Liver (tissue), 9 donors: Measurements from ENCODE around the gene SLC25A1. TPM values are rescaled to one million over a fixed set of nuclear protein-coding genes. Genes with fewer than 3 reads are reported as not detected.

Experiments
- DNase-seq: peaks from one replicate; pipeline ENCODE4 v3.0.0-alpha.2; 2017; ENCODE audit warnings: low spot score
- H3K27ac ChIP-seq, 2 donors: one replicate each; pipeline ENCODE4 v1.7.0; 2013; ENCODE audit warnings: inconsistent platforms in 2 of 2, low read length in 2 of 2, control low read depth in 1 of 2, low read depth in 1 of 2, mild to moderate bottlenecking in 1 of 2
- H3K27me3 ChIP-seq, 4 donors: one replicate each; pipeline versions ENCODE4 v1.6.1 to v1.7.0; 2013; ENCODE audit warnings: low read length in 3 of 4, inconsistent platforms in 1 of 4, mild to moderate bottlenecking in 1 of 4, moderate library complexity in 1 of 4; ENCODE audit not compliant: control insufficient read depth in 4 of 4, insufficient read depth in 4 of 4
- H3K36me3 ChIP-seq, 4 donors: one replicate each; pipeline versions ENCODE4 v1.6.1 to v1.7.0; 2013; ENCODE audit warnings: low read length in 3 of 4, mild to moderate bottlenecking in 3 of 4, low read depth in 1 of 4, moderate library complexity in 1 of 4; ENCODE audit not compliant: control insufficient read depth in 4 of 4, insufficient read depth in 3 of 4
- H3K4me1 ChIP-seq, 4 donors: one replicate each; pipeline versions ENCODE4 v1.6.1 to v1.7.0; 2013; ENCODE audit warnings: low read length in 3 of 4, mild to moderate bottlenecking in 3 of 4, moderate library complexity in 1 of 4; ENCODE audit not compliant: control insufficient read depth in 4 of 4, insufficient read depth in 4 of 4
- H3K4me3 ChIP-seq, 3 donors: one replicate each; pipeline versions ENCODE4 v1.6.1 to v1.7.0; 2013; ENCODE audit warnings: low read length in 3 of 3, control low read depth in 1 of 3, low read depth in 1 of 3, mild to moderate bottlenecking in 1 of 3
- H3K9ac ChIP-seq, 2 donors: one replicate each; pipeline ENCODE4 v1.7.0; 2013; ENCODE audit warnings: low read length in 2 of 2, mild to moderate bottlenecking in 2 of 2, moderate library complexity in 2 of 2, control low read depth in 1 of 2, low read depth in 1 of 2
- H3K9me3 ChIP-seq, 4 donors: one replicate each; pipeline versions ENCODE4 v1.6.1 to v1.7.0; 2013; ENCODE audit warnings: low read length in 3 of 4; ENCODE audit not compliant: control insufficient read depth in 4 of 4
- EGR1 ChIP-seq, 2 donors: IDR thresholded peaks; 2 replicates each; pipeline ENCODE4 v1.6.1; 2016 to 2018; ENCODE audit warnings: antibody characterized with exemption in 2 of 2, low read depth in 2 of 2
- FOXA1 ChIP-seq: IDR thresholded peaks from 2 replicates; pipeline ENCODE4 v1.6.1; 2016; ENCODE audit warnings: antibody characterized with exemption
- FOXA2 ChIP-seq: IDR thresholded peaks from 2 replicates; pipeline ENCODE4 v1.6.1; 2016; ENCODE audit warnings: antibody characterized with exemption
- GABPA ChIP-seq, 2 donors: IDR thresholded peaks in 1 of 2; conservative IDR thresholded peaks in 1 of 2; 2 replicates each; pipeline ENCODE4 v1.6.1; 2016; ENCODE audit warnings: antibody characterized with exemption in 2 of 2, mild to moderate bottlenecking in 1 of 2, moderate library complexity in 1 of 2
- HNF4A ChIP-seq, 2 donors: conservative IDR thresholded peaks; 2 replicates each; pipeline ENCODE4 v1.6.1; 2016; ENCODE audit warnings: antibody characterized with exemption in 2 of 2, mild to moderate bottlenecking in 2 of 2
- HNF4G ChIP-seq: IDR thresholded peaks from 2 replicates; pipeline ENCODE4 v1.6.1; 2016; ENCODE audit warnings: antibody characterized with exemption
- JUND ChIP-seq, 2 donors: IDR thresholded peaks; 2 replicates each; pipeline ENCODE4 v1.6.1; 2016; ENCODE audit warnings: antibody characterized with exemption in 2 of 2
- NR2F2 ChIP-seq: IDR thresholded peaks from 2 replicates; pipeline ENCODE4 v1.6.1; 2016; ENCODE audit warnings: antibody characterized with exemption
- RAD21 ChIP-seq, 2 donors: IDR thresholded peaks; 2 replicates each; pipeline ENCODE4 v1.6.1; 2016; ENCODE audit warnings: antibody characterized with exemption in 2 of 2, mild to moderate bottlenecking in 2 of 2
- RXRA ChIP-seq, 2 donors: IDR thresholded peaks; 2 replicates each; pipeline ENCODE4 v1.6.1; 2017 to 2018; ENCODE audit warnings: antibody characterized with exemption in 2 of 2, mild to moderate bottlenecking in 1 of 2
- SP1 ChIP-seq: IDR thresholded peaks from 2 replicates; pipeline ENCODE4 v1.6.1; 2018; ENCODE audit warnings: antibody characterized with exemption, mild to moderate bottlenecking
- TAF1 ChIP-seq: conservative IDR thresholded peaks from 2 replicates; pipeline ENCODE4 v1.6.1; 2016; ENCODE audit warnings: antibody characterized with exemption, mild to moderate bottlenecking
- YY1 ChIP-seq: IDR thresholded peaks from 2 replicates; pipeline ENCODE4 v1.6.1; 2016; ENCODE audit warnings: antibody characterized with exemption, mild to moderate bottlenecking
- WGBS: extraction: QIAGEN DNeasy Blood & Tissue Kit; methylation state at CpG from one replicate; pipeline ENCODE4 v1.1.7; 2013; 5-methylcytosine and 5-hydroxymethylcytosine counted together
- polyA plus RNA-seq, 2 donors: library from polyadenylated mRNA; stranded (reverse) in 1 of 2; unstranded in 1 of 2; fragments of 200-250 nt in 1 of 2; fragments of >200 nt in 1 of 2; fragmentation: Nextera tagmentation in 1 of 2; extraction: Ambion mirVana in 1 of 2; gene quantifications; one replicate each; pipeline versions ENCODE4 v1.2.1 to v1.2.3, GENCODE V29; 2013 to 2015
- total RNA-seq, 2 donors: library from RNA; depleted of rRNA; stranded (reverse); fragments of >200 nt; gene quantifications; one replicate each; pipeline ENCODE4 v1.2.3, GENCODE V29; 2014
- TF ChIP-seq, protein P1 (sequence below): fragments of 150-350 bp; IDR thresholded peaks from 2 replicates; pipeline ENCODE4 v1.5.1; 2017; ENCODE audit warnings: improper control_type of control experiment, low read depth, low read length; ENCODE audit not compliant: missing input control
- TF ChIP-seq, protein P2 (sequence below): IDR thresholded peaks from 2 replicates; pipeline ENCODE4 v1.6.1; 2016; ENCODE audit warnings: antibody characterized with exemption
- TF ChIP-seq, protein P3 (sequence below): IDR thresholded peaks from 2 replicates; pipeline ENCODE4 v1.6.1; 2016; ENCODE audit warnings: antibody characterized with exemption
- TF ChIP-seq, protein P4 (sequence below): IDR thresholded peaks from 2 replicates; pipeline ENCODE4 v1.6.1; 2016; ENCODE audit warnings: antibody characterized with exemption
- TF ChIP-seq, protein P5 (sequence below): IDR thresholded peaks from 2 replicates; pipeline ENCODE4 v1.6.1; 2016; ENCODE audit warnings: antibody characterized with exemption, mild to moderate bottlenecking
- donor health status: healthy.
- donor health status: healthy.
- donor health status: healthy.
- donor health status: healthy.
- donor health status: healthy.

The SLC25A1 gene
- total and polyA plus RNA-seq, 4 donors: 59.5 to 78.3 (median 73.9) TPM

DNA sequence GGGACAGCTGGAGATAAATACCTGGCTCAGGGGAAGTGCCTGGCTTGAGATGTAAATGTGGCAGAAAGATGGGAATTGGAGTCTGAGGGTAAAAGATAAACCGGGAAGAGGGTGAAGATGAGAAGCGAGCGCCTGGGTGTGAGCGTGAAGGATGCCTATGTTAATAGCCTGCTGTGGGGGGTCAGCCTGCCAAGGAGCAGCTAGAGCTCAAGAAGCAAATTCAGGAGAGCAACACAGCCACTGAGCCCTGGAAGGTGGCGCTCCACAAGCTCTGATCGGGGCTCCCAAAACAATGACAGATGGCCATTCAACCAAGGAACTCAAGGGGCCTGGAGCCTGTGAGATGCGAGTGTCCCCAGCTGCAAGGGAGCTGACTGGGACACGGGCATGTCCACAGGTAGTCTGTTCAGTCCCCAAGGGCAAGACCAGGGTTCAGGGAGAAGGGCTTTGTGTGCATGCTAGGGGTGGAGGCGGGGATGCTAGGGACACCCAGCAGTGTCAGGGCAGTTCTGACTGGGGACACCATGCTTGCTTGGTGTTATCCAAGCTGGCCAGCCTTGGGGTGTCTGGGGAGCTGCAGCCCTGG is 31.2 kb downstream of the SLC25A1 start:
- Histone ChIP-seq H3K9ac (no peak overlapping the region), H3K27ac (no peak overlapping the region), H3K27me3 (peaks cover 4 to 10% (median 7%) of the 10 kb centered on the region in 4 donors), H3K36me3 (peaks cover 0 to 3% (median 3%) of the 10 kb centered on the region in 4 donors), H3K9me3 (no peaks in the 10 kb centered on the region), H3K4me3 (no peak overlapping the region), H3K4me1 (peaks cover 7 to 24% (median 14%) of the 10 kb centered on the region in 4 donors)
- no peak for DNase-seq
- WGBS: 43% methylated on average over 9 of the region's 9 CpGs
- TF ChIP-seq, protein P1, sequence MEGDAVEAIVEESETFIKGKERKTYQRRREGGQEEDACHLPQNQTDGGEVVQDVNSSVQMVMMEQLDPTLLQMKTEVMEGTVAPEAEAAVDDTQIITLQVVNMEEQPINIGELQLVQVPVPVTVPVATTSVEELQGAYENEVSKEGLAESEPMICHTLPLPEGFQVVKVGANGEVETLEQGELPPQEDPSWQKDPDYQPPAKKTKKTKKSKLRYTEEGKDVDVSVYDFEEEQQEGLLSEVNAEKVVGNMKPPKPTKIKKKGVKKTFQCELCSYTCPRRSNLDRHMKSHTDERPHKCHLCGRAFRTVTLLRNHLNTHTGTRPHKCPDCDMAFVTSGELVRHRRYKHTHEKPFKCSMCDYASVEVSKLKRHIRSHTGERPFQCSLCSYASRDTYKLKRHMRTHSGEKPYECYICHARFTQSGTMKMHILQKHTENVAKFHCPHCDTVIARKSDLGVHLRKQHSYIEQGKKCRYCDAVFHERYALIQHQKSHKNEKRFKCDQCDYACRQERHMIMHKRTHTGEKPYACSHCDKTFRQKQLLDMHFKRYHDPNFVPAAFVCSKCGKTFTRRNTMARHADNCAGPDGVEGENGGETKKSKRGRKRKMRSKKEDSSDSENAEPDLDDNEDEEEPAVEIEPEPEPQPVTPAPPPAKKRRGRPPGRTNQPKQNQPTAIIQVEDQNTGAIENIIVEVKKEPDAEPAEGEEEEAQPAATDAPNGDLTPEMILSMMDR: no peak
- TF ChIP-seq, protein P2, sequence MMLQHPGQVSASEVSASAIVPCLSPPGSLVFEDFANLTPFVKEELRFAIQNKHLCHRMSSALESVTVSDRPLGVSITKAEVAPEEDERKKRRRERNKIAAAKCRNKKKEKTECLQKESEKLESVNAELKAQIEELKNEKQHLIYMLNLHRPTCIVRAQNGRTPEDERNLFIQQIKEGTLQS: no peak
- no peak for TF ChIP-seq GABPA (IDR thresholded peaks at IDR 0.05 in 1 of 2, conservative IDR thresholded peaks at IDR 0.05 in 1 of 2)
- no peak for TF ChIP-seq HNF4A (conservative IDR thresholded peaks at IDR 0.05)
- no peak for TF ChIP-seq TAF1
- TF ChIP-seq, protein P3, sequence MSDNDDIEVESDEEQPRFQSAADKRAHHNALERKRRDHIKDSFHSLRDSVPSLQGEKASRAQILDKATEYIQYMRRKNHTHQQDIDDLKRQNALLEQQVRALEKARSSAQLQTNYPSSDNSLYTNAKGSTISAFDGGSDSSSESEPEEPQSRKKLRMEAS: no peak
- TF ChIP-seq HNF4G: no peak
- TF ChIP-seq SP1: no peak
- no peak for TF ChIP-seq JUND (IDR thresholded peaks at IDR 0.05)

DNA sequence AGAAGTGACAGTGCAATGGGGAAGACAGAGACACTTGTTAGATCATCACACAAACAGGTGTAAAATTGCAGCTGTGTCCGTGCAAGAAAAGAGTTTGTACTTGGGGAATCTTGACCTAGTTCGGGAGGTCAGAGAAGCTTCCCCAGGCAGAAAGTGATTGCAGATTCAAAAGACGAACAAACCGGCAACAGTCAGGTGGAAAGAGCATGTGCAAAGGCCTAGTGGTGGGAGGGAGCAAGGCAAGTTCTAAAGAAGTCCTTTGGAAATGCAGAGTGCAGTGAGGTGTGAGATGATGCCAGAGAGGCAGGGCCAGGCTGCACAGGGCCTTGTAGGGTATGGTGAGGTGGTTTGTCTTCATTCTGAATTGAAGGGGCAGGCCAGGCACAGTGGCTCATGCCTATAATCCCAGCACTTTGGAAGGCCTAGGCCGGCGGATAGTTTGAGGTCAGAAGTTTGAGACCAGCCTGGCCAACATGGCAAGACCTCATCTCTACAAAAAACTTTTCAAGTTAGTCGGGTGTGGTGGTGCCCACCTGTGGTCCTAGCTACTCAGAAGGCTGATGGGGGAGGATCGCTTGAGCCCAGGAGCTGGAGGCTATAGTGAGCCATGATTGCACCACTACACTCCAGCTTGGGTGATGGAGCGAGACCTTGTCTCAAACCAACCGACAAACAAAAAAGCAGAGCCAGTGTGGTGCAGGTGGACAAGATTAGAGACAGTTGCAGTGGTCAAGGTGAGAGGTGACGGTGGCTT is 32.1 kb downstream of the SLC25A1 start:
- no peak for DNase-seq
- H3K27me3 ChIP-seq: peaks cover 4 to 10% (median 5%) of the 10 kb centered on the region in 4 donors
- H3K27ac ChIP-seq: no peak overlapping the region
- WGBS: 82% methylated on average over 11 of the region's 11 CpGs
- H3K9ac ChIP-seq: no peak overlapping the region
- H3K36me3 ChIP-seq: peaks cover under 1 to 8% (median 6%) of the 10 kb centered on the region in 4 donors
- no peak for TF ChIP-seq FOXA1
- TF ChIP-seq YY1: no peak
- no peak for TF ChIP-seq FOXA2
- TF ChIP-seq NR2F2: no peak
- no peak for TF ChIP-seq RXRA (IDR thresholded peaks at IDR 0.05)
- TF ChIP-seq GABPA (IDR thresholded peaks at IDR 0.05 in 1 of 2, conservative IDR thresholded peaks at IDR 0.05 in 1 of 2): no peak
- no peak for TF ChIP-seq HNF4A (conservative IDR thresholded peaks at IDR 0.05)
- TF ChIP-seq, protein P2: no peak
- TF ChIP-seq, protein P1: no peak
- no peak for TF ChIP-seq JUND (IDR thresholded peaks at IDR 0.05)
- TF ChIP-seq, protein P4, sequence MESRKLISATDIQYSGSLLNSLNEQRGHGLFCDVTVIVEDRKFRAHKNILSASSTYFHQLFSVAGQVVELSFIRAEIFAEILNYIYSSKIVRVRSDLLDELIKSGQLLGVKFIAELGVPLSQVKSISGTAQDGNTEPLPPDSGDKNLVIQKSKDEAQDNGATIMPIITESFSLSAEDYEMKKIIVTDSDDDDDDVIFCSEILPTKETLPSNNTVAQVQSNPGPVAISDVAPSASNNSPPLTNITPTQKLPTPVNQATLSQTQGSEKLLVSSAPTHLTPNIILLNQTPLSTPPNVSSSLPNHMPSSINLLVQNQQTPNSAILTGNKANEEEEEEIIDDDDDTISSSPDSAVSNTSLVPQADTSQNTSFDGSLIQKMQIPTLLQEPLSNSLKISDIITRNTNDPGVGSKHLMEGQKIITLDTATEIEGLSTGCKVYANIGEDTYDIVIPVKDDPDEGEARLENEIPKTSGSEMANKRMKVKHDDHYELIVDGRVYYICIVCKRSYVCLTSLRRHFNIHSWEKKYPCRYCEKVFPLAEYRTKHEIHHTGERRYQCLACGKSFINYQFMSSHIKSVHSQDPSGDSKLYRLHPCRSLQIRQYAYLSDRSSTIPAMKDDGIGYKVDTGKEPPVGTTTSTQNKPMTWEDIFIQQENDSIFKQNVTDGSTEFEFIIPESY: no peak
- TF ChIP-seq RAD21 (IDR thresholded peaks at IDR 0.05): no peak
- TF ChIP-seq, protein P3: no peak
- no peak for TF ChIP-seq EGR1 (IDR thresholded peaks at IDR 0.05; ENCODE audit: low read depth in 2 of 2)
- TF ChIP-seq, protein P5, sequence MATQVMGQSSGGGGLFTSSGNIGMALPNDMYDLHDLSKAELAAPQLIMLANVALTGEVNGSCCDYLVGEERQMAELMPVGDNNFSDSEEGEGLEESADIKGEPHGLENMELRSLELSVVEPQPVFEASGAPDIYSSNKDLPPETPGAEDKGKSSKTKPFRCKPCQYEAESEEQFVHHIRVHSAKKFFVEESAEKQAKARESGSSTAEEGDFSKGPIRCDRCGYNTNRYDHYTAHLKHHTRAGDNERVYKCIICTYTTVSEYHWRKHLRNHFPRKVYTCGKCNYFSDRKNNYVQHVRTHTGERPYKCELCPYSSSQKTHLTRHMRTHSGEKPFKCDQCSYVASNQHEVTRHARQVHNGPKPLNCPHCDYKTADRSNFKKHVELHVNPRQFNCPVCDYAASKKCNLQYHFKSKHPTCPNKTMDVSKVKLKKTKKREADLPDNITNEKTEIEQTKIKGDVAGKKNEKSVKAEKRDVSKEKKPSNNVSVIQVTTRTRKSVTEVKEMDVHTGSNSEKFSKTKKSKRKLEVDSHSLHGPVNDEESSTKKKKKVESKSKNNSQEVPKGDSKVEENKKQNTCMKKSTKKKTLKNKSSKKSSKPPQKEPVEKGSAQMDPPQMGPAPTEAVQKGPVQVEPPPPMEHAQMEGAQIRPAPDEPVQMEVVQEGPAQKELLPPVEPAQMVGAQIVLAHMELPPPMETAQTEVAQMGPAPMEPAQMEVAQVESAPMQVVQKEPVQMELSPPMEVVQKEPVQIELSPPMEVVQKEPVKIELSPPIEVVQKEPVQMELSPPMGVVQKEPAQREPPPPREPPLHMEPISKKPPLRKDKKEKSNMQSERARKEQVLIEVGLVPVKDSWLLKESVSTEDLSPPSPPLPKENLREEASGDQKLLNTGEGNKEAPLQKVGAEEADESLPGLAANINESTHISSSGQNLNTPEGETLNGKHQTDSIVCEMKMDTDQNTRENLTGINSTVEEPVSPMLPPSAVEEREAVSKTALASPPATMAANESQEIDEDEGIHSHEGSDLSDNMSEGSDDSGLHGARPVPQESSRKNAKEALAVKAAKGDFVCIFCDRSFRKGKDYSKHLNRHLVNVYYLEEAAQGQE: no peak
- TF ChIP-seq SP1: no peak
- TF ChIP-seq HNF4G: no peak
- TF ChIP-seq TAF1: no peak
- peaks cover 7 to 24% (median 14%) of the 10 kb centered on the region in 4 donors for H3K4me1 ChIP-seq
- H3K4me3 ChIP-seq: no peak overlapping the region
- no peaks in the 10 kb centered on the region for H3K9me3 ChIP-seq
